ENCODE results near the gene CCDC171.

CCDC171 gene

DNA sequence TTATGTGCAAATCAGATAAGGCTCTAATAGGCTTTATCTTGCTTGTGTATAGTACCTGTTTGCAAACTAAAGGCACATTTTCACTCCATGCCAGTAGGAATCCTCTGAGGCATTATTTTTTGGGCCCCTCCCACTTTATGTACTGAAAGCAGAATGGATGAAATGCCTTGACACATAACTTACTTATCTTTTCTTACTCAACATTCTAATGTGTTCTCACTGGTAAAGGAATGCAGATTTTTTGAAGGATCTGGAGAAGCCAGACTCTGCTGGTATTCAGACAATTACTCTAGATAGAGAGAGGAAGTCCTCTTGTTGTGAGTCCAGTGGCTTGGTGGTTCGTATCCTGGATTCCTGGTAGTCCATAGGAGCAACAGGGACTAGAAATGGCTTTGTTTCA is 336.7 kb downstream of the CCDC171 start:
- DNase-seq = no peak

DNA sequence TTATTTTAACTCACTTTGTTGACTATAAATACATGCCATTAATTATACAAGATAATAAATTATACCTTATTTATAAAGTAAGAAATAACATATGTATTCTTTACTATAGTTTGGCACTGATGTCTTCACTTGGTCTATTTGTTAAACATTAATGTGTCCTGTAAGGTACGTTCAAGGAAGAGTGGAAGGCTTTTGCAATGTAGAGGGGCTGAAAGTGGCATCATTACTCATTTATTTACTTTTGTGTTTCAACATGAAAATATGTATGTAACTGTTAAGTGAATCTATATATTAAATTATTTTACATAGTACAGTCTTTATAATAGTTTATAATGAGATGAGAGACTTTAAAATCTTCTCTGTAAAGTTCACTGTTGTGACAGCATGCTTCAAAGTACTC is 348.7 kb downstream of the CCDC171 start:
- DNase-seq = no peak

DNA sequence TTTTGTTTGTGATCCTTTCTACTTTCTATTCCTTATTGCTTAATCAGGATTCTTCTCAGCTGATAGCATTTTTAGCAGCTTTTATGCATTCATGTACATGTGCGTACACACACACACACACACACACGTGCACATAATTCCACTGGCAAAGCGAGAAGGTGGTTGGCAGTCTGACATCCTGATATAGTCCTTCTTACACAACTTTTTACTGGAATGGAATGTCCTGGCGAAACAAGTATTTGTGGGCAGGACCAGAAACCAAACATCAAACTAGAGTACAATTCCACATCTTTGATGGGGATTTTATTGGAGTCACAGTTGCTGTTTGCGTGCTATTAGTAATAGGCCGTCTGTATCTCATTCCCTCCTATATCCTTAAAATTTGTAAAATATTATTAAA is 356.5 kb downstream of the CCDC171 start:
- no peak for DNase-seq

DNA sequence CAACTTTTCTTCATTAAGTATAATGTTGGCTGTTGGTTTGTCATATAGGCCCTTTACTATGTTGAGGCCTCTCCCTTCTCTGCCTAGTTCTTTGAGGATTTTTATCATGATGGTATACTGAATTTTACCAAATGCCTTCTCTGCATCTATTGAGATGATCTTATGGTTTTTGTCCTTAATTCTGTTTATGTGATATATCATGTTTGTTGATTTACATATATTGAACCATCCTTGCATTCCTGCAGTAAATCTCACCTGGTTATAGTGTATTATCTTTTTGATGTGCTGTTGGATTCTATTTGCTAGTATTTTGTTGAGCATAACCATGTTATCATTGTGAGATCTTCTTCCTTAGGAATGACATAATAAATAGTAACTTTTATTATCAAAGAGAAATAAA is 362.9 kb downstream of the CCDC171 start:
- no peak for DNase-seq

DNA sequence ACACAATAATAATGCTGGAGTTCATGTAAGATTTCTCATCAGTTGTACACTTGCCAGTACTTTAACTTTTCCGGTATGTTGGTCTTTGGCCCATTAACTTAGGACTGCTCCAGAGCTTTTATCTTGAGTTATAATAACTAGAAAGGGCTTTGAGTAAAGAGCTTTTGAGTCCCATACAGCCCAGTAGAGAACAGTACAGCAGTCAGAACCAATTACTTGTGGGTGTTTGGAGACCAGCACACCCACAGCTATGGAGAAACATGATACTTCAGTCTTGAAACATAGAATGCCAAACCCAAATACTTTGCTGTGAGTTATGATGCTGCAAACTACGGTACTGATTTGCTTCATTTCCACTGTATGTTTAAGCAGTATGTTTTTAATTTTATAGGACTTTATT is 374.3 kb downstream of the CCDC171 start:
- no peak for DNase-seq

DNA sequence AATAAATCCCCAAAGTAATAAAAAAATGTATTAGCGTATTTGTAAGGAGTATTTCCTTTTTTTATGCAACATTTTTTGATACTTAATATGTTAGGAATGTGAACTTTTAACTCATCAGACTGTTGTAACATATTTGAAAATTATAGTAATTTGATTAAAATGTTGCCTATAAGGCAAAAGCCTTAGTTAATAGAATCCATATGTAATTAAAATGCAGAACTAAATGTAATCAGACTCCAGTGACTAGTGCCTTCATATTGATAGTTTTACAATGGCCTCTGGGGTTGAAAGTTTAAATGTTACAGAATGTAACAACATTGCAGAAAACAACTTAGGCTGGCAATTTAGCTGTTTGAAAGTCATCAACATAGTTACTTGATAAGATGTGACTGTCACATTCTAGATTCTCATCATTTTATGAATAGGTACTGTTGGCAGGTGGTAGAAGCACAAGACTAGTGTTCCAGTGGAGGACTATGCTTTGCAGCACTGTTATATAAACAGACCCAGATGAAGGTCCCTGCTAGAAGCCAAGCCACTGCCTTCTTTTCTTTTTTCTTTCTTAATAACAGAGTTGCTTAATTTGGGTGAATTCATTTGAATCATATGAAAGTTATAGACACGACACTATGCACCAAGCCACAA is 382.9 kb downstream of the CCDC171 start:
- DNase-seq = no peak

DNA sequence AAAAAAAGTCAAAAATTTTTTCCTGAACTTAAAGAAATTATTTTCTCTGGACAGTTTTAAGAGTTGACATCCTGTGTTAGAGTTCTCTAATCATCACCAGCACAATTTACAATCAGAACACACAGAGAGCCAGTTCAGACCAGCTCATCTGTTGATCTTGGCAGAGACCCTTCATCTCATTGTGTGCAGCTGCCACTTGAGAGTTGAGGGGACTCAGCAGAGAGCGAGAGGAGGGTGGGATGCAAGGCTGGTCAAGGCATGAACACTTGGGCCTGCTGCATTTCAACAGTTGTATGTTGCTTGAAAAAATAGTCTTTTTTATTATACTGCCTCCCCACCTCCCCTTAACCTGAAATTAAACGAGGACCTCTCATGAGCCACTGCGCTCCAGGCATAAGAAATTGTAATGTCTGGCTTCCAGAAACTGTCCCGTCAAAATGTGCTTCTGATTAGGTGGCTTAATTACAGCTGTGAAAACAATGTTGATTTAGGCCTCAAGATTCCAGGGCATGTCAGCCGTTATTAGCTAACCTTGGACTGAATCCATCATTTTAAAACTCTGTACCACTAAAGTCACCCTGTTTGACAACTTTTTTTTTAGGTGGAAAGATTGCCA is 383.6 kb downstream of the CCDC171 start:
- DNase-seq = no peak

DNA sequence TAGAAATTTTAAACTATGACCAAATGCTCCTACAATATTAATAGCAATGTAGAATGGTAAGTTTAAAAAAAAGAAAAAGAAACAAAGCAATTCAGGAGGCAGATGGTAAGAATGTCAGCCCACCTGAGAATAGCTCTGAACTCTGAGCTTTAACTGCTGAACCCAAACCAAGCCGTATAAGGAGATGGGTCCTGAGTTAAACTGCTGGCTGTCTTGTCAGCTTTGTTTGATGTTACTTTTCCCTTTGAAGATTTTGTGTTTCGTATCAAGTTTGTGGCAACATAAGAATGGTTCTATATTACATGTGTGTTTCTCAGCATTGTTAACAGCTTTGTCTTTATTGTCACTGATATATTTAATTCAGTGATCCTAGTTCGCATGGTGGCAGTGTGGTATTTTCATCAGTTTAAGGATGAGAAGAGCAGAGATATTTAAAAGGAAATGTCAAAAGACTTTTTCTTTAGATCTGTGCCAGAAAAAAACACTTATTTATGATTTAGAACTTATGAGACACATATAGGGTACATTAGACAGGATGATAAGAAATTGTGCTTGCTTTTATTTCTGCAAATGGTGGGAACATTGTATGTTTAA is 390.1 kb downstream of the CCDC171 start:
- DNase-seq = no peak

DNA sequence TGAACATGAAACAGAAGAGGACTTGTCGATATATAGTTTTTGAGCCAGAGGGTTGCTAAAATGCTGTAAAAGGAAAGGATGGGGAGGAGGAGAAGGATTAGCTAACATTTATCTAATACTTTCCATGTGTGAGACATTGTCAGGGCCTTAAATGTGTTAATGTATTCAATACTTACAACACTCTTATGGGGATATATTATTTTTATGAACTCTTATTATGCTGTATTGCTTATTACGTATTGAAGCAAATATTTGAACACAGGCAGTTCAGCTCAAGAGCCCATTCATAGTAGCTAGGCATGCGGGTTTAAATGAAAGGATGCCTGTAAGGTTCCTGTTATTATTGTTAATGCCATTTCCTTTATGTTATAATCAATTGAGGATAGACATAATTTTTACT is 391.5 kb downstream of the CCDC171 start:
- no peak for DNase-seq

DNA sequence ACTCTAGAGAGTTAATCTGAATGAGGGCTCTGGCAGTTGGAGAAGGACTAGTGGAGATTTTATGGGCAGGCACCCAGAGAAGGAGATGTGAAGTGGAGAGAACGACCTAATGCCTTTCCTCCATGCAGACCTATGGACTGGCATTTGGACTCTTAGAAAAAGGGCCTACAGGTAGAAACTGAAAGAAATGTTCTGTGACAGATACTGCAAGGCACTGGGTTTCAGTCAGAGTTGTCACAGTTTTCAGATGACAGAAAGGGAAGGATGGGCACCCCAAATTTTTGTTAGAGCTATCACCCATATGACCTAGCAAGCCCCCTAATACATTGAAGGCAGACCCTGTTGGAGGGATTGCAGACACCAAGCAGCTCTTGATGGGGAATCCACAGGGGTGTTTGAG is 406.8 kb downstream of the CCDC171 start:
- no peak for DNase-seq

DNA sequence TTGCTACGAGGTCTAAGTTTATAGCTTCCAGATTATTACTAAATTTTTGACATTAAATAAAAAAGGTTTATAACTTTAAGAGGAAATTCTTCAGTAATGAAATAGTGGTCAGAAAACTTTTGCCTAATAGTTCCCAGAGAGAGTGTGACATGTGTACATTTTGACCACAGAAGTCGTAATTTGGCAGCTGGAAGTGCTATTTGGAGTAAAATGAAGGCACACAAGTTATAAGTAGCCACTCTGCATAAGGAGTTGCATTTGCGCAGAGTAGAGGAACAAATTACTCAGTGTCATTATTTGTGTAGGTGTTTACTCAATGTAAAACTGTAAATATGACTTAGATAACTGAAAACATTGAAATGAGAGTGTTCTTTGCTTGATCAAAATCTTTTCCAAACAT is 408.4 kb downstream of the CCDC171 start:
- no peak for DNase-seq

DNA sequence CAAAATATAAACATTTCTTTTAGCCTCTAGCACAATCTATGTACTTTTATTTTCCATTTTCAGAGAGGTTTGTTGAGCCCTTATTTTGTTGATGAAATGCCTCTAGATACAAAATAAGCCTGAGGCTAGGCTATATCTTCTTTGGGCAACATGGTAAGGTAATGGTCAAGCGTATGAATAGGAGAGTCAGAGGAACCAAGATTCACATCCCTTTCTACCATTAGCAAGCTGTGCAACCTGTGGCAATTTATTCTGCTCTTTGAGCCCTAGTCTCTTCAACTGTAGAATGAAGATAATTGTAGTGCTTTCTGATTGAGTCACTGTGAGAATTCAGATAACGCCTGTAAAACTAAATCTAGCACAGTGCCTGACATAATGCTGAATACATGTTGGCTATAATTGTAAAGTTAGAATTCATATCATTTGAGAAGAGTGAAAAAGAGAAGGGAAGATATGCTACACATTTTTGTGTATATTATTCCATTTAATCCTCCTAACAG is 412.5 kb downstream of the CCDC171 start:
- no peak for DNase-seq

DNA sequence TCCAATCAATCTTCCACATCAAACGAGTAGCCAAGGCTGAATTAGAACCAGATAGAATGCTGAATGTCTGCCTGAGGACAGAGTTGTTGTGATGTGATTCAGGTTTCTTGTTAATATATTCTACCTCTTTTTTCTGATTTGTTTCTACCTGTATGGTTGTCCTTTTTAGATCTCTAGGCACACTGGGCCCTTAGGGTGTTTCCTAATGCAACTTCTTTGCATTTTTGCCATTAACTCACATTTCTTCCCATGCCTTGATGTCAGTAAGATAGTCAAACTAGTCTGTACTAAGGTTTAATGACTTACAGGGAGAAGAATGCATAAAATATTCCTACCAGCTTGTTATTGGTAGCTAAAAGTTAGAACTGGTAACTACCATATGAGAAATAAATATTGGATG is 413.6 kb downstream of the CCDC171 start:
- DNase-seq = no peak

DNA sequence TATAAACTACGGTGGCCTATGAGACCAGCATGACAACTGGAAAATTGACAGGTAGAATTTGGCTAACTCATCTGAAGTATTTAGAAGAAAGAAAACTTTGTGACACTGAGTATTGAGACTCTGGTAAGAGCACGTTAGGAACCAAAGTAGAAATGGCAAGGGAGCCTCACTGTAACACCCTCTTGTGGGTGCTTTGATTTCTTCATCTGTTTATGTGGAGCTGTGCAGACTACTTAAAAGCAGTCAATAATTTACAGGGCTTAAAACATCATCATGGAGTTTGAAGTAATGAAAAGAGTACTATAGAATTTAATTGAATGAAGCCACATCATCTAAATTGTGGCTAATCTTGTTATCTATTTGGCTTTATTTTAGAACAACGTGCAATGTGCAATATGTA is 414.2 kb downstream of the CCDC171 start:
- no peak for DNase-seq

DNA sequence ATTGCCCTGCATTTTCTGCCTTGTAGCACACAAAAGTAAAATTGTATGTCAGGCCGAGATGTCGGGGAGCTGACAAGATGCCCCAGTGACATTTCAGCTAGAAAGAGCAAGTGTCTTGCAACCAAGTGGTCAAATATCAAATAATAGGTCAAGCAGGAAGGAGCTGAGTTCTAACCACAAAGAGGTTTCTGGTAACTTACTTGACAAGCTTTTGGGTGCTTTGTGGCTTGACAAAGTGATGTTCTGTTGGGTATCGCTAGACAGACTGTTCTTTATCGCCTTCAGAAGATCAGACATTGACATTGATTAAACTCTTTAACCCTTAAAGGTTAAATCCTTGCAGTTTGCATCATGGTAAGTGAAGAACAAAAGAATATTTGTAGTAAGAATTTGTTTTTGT is 419.9 kb downstream of the CCDC171 start:
- no peak for DNase-seq

DNA sequence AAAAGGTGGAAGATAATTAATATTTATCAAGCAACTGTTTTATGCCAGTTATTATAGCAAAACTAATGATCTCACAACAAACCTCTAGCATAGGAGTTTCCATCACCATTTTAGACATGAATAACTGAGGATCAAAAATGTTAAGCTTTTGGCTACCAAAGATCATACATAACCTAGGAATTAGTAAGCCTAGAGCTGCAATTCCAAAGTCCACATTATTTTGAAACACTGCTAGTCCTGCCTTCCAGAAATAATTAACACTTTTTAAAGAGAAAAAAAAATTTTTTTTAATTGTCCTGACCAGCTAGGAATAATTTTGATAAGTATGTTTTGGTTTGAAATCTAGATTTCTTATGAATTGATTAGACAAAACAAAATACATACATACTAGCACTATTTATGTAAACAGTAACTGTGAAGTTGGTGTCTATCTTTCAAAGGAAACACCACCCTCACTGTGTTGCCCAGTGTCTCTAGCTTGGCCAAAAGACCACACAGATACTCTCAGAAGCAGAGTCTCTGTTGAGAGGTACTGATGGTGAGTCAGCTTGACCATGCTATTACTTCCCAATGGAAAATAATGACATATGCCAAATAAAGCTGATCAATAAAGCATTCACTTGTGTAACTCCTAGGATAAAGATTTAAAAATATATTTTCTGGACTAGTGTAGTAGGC is 422.4 kb downstream of the CCDC171 start:
- DNase-seq = no peak

DNA sequence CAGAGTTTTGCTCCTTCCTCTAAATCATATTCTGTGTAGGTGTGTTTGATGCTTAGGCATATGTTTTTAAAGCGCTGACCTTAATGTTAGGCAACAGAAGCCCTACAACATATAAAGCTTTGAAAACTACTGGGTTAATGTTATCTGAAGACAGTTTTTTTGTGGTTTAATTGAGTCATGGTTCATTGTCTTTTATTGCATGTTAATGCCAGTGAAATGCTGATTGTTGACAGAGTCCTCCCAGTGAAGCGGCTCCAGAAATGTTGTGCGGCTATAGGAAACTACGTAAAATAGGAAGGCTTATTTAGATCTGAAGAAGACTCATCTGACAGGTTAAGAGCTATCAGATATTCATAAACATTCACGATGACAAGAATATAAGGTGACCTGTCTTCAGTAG is 424.6 kb downstream of the CCDC171 start:
- no peak for DNase-seq

DNA sequence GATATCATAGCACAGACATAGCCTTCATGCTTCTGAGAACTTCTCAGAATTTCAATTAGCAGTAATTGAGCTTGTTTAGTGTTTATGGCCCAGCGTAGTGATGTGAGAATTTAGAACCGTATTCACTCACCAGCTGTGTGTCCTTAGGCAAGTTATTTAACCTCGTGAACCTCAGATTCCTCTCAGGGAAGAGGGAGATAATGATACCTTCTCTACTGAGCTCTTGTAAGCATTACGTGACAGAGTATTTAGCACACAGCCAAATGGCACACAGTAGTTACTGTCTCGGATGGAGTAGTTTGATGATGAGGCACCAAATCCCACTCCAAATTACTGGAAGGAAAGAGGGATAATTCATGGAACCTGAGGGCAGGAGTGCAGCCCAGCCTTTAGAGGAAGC is 429.3 kb downstream of the CCDC171 start:
- DNase-seq = no peak

DNA sequence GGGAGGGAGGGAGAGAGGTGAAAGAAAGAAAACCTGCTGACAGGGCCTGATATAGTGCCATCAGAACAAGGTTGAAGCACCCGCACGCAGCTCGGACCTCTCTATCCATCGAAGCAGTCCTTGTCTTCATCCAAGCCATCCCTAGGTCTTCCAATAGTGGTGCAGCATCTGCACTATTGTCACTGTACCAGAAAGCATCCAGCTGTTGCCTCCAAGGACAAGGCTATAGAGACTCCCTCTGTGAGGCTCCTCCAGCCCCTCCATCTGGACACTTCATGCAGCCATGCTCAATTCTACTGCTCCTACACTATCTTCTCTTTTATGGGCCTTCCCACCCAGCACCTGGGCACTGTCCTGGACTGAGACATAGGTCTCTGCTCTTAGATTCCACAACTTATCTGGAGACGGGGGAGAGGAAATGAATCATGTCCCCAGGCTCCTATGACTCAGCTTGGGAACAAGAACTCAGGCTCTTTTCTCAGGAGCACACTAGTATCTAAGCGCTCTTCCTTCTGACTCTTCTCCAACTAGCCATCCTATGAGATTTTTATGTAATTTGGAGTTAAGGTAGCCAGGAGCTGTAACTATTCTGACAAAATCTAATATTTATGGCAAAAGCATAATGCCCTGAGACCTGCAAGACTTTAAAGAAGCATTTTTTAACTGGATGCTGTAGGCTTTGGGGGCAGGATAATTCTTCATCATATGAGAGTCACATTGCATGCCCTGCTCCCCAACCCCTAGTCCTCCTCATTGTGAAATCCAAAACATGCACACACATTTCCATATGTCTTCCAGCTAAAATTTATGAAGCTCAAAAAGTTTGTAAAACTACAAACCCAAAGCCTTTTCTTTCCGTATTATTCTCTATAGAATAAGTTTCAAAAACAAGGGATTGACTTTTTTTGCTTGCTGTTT is 446.8 kb downstream of the CCDC171 start:
- DNase-seq = no peak

DNA sequence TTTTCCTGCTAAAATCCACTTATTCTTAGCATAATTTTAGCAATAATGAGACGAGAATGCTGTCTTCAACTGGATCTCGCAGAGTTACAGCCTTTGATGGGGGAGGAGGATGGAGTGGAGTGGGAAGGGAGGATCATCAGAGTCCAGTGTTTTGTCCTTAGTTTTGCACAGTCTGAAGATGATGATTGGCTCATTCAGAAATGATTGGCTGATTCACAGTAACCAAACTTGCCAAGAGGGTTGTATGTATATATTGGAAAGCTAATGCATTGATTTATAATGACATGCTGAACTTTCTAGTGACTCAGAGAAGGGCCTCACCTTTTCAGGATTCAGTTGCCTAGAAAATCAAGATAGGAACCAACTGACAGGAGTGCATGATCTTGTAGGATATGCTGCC is 448.0 kb downstream of the CCDC171 start:
- DNase-seq = no peak

DNA sequence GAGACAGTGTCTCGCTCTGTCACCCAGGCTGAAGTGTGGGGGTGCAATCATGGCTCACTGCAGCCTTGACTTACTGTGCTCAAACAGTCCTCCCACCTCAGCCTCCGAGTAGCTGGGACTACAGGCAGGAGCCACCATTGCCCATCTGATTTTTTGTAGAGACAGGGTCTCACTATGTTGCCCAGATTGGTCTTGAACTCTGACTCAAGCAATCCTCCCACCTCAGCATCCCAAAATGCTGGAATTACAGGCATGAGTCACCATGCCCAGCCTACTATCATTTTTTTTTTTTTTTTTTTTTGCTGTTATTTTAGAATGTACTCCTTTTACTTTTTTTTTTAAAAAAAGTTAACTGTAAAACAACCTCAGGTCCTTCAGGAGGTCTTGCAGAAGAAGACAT is 449.0 kb downstream of the CCDC171 start:
- no peak for DNase-seq

DNA sequence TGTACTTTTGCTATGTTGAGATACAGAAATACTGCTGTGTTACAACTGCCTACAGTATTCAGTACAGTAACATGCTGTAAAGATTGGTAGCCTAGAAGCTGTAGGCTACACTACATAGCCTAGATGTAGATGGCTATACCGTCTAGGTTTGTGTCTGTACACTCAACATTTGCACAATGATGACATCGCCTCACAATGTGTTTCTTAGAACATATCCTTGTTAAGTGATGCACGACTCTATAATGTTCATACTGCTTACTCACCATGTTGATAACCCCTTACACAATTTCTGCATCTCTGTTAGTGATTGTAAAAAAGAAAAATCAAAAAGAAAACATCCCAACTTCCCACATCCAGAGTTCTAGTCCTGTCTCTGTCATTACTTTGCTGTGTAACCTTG is 450.0 kb downstream of the CCDC171 start:
- DNase-seq = no peak

DNA sequence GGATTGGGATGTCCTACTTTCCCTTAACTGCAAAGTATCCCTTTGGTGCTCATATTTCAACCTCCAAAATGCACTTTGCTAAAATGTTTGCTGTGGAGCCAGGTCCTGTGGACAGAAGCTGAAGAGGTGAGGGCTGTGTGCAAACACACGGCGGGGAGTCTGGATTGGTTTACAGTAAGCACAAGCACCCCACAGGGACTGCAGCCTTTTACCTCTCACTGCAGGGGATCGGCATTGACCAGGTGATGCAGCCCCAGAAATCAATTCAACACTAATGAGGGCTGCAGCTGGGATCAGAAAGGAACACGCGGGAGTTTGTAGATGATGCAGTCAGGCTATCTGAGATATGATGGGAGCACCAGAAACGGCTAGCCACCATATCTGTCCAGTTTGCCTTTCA is 450.9 kb downstream of the CCDC171 start:
- no peak for DNase-seq
